Inflammatory macrophage (primary cell): Measurements from ENCODE around the gene LRP3.
"Not testable (repeated sequence)": the region's sequence is repeated elsewhere in the genome, so short reads cannot be mapped to it uniquely, and the experiment has no call there.

Source experiments
- DNase-seq, 2 donors: peaks; one replicate each; pipeline ENCODE4 v3.0.0-alpha.2; 2020 to 2022
- total RNA-seq, 18 experiments: gene quantifications; one replicate each; lab custom pipeline; 2026; ENCODE audit warnings: mixed read lengths in 6 of 18, inconsistent platforms in 2 of 18; lab: John Stamatoyannopoulos, UW

Gene LRP3, protein sequence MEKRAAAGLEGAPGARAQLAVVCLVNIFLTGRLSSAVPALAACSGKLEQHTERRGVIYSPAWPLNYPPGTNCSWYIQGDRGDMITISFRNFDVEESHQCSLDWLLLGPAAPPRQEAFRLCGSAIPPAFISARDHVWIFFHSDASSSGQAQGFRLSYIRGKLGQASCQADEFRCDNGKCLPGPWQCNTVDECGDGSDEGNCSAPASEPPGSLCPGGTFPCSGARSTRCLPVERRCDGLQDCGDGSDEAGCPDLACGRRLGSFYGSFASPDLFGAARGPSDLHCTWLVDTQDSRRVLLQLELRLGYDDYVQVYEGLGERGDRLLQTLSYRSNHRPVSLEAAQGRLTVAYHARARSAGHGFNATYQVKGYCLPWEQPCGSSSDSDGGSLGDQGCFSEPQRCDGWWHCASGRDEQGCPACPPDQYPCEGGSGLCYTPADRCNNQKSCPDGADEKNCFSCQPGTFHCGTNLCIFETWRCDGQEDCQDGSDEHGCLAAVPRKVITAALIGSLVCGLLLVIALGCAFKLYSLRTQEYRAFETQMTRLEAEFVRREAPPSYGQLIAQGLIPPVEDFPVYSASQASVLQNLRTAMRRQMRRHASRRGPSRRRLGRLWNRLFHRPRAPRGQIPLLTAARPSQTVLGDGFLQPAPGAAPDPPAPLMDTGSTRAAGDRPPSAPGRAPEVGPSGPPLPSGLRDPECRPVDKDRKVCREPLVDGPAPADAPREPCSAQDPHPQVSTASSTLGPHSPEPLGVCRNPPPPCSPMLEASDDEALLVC
- total RNA-seq = 7.4 to 35.3 (median 20.2) reads per million in 18 experiments

DNA sequence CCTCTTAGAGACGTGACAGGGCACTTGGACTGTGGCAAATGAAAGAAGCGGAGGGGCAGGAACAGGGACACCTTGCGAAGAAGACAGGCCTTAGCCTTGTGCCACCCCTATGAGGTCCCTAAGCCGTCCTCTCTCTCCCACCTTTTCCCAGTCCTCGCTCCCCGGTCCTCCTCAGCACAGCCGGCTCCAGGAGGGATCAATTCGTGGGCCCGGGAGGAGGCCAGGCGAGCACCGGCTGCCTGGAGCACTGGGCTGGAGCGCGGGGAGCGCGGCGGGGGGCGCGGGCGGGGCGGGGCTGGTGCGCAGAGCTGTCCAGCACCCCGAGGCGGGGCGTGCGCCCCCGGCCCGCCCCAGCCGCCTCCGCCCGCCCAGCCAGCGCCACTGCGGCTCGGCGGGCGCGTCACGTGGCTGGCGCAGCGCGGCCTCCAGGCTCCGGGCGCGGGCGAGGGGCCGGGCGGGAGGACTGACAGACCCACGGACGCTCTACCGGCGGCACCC lies at the start of gene LRP3:
LRP3 (plus strand) TSS at position 466 of the 498 bp plus-strand sequence. CDS start 456 bp downstream, outside the sequence.
- peak; percentile 7 to 23 for DNase-seq

DNA sequence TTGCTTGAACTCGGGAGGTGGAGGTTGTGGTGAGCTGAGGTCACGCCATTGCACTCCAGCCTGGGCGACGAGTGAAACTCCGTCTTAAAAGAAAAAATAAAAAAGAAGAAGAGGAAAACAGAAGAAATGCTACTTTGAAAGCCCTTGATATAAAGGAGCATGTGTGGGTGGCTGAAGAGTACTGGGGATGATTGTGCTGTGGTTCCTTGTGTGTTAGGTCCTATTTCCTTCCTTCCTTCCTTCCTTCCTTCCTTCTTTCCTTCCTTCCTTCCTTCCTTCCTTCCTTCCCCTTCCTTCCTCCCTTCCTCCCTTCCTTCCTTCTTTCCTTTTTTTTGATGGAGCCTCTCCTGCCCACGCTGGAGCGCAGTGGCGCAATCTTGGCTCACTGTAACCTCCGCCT lies 47.9 kb upstream of the LRP3 start:
- no peak for DNase-seq

DNA sequence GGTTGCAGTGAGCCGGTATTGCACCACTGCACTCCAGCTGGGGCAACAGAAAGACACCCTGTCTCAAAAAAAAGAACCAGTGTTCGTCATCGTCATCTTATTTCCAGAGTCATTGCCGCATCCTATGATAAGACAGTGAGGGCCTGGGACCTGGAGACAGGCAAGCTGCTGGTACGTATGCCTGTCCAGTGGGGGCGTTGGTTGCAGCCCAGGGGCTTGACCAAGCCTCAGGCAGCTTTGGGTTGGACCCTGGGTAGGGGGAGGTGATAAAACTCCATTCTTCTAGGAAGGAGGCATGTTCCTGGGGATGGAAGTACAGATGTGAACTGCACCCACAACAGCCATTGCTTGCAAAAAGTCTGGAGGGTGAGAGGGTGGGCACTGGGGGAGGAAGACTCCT lies 46.6 kb upstream of the LRP3 start:
- no peak for DNase-seq

GRCh38 chr19:33150852-33151518 lies 43.1 kb upstream of the LRP3 start:
- DNase-seq = no peak

- DNase-seq = peak in 1 of 2 donors; percentile 73
These were observed 42.0 kb upstream of the LRP3 start for GRCh38 chr19:33152176-33152575.

GRCh38 chr19:33152625-33153024 lies 41.5 kb upstream of the LRP3 start:
- not testable (repeated sequence) for DNase-seq

DNA sequence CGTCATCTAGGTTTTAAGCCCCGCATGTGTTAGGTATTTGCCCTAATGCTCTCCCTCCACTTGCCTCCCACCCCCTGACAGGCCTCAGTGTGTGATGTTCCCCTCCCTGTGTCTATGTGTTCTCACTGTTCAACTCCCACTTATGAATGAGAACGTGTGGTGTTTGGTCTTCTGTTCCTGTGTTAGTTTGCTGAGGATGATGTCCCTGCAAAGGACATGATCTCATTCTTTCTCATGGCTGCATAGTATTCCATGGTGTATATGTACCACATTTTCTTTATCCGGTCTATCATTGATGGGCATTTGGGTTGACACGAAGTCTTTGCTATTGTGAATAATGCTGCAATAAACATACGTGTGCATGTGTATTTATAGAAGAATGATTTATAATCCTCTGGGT lies 39.8 kb upstream of the LRP3 start:
- DNase-seq = not testable (repeated sequence)

DNA sequence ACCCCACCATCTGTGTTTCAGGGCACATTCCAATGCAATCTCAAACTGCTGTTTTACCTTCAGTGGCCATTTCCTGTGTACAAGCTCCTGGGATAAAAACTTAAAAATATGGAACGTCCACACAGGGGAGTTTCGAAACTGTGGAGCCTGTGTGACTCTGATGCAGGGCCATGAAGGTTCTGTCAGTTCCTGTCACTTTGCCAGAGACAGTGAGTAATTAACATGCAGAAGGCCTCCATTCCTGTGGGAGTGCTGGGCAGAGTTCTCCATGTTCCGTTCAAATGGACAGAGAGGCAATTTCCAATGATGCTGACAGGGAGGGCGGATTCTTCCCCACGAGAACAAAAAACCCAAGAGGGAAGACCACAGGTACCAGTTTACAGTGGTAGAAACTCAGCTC lies 37.8 kb upstream of the LRP3 start:
- DNase-seq = peak; percentile 52 to 79

- DNase-seq = peak in 1 of 2 donors; percentile 18
These were observed 36.2 kb upstream of the LRP3 start for GRCh38 chr19:33157906-33158305.

DNA sequence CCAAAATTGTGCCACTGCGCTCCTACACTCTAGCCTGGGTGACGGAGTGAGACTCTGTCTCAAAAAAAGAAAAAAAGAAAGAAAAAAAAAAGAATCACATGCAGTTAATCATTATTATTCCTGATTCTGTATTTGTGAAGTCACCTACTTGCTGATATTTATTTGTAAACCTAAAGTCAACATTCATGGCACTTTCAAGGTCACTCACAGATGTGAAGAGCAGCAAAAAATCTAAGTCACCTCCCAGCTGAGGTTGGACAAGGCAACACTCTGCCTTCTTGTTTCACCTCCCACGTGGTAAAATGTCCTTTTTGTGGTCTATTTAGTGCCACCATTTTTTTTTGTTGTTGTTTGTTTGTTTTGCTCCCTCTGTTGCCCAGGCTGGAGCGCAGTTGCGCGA lies 35.8 kb upstream of the LRP3 start:
- DNase-seq = no peak

GRCh38 chr19:33159149-33159548 lies 35.0 kb upstream of the LRP3 start:
- no peak for DNase-seq

DNA sequence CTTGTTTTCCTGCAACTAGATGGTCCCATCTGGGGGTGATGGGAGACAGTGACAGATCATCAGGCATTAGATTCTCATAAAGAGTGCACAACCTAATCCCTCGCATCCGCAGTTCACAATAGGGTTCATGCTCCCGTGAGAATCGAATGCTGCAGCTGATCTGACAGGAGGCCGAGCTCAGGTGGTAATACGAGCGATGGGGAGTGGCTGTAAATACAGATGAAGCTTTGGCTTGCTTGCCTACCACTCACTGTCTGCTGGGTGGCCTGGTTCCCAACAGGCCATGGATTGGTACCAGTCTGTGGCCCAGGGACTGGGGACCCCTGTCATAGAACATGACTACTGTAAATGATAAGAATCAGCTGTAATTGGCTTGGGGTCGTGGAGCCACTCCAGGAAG lies 34.2 kb upstream of the LRP3 start:
- no peak for DNase-seq

- no peak for DNase-seq
These were observed 32.9 kb upstream of the LRP3 start for GRCh38 chr19:33161201-33161600.

GRCh38 chr19:33163481-33163880 lies 30.6 kb upstream of the LRP3 start:
- DNase-seq = peak; percentile 35 to 62

GRCh38 chr19:33166037-33166436 lies 28.1 kb upstream of the LRP3 start:
- not testable (repeated sequence) for DNase-seq

- no peak for DNase-seq
These were observed 26.7 kb upstream of the LRP3 start for GRCh38 chr19:33167438-33167837.

- DNase-seq = no peak
These were observed 25.6 kb upstream of the LRP3 start for GRCh38 chr19:33168528-33168927.

- no peak for DNase-seq
These were observed 22.8 kb upstream of the LRP3 start for GRCh38 chr19:33171222-33171795.

GRCh38 chr19:33171916-33172359 lies 22.2 kb upstream of the LRP3 start:
- DNase-seq = no peak

GRCh38 chr19:33174186-33174585 lies 19.9 kb upstream of the LRP3 start:
- no peak for DNase-seq

- DNase-seq = no peak
These were observed 18.9 kb upstream of the LRP3 start for GRCh38 chr19:33175156-33175782.
